Measurements from ENCODE around the gene STX7.

The STX7 gene

GRCh38 chr6:132476688-132477087 is 36.2 kb downstream of the STX7 start:
- DNase-seq (ENCODE audit: low spot score) = no peak

- DNase-seq (ENCODE audit: low spot score) = no peak
Measured at GRCh38 chr6:132475925-132476324, 37.0 kb downstream of the STX7 start.

GRCh38 chr6:132471787-132472186 is 41.1 kb downstream of the STX7 start:
- no peak for DNase-seq (ENCODE audit: low spot score)

DNA sequence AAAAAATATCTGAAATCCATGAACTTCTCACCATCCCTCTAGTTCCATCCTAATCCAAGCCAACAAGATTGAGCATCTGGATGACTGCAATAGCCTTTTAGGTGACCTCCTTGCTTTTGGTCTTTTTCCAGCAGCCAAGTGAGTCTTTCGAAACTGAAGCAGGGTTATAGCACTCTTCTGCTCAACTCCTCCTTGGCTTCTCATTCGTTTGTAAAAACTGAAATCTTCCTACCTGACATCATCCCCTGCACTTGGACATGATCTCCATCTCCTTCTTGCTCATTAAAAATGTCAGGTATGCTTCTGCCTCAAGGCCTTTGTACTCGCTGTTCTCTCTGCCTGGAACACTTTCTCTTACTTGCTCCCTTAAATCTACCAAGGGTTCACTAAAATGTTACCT is 46.0 kb downstream of the STX7 start:
- DNase-seq (ENCODE audit: low spot score) = no peak

DNA sequence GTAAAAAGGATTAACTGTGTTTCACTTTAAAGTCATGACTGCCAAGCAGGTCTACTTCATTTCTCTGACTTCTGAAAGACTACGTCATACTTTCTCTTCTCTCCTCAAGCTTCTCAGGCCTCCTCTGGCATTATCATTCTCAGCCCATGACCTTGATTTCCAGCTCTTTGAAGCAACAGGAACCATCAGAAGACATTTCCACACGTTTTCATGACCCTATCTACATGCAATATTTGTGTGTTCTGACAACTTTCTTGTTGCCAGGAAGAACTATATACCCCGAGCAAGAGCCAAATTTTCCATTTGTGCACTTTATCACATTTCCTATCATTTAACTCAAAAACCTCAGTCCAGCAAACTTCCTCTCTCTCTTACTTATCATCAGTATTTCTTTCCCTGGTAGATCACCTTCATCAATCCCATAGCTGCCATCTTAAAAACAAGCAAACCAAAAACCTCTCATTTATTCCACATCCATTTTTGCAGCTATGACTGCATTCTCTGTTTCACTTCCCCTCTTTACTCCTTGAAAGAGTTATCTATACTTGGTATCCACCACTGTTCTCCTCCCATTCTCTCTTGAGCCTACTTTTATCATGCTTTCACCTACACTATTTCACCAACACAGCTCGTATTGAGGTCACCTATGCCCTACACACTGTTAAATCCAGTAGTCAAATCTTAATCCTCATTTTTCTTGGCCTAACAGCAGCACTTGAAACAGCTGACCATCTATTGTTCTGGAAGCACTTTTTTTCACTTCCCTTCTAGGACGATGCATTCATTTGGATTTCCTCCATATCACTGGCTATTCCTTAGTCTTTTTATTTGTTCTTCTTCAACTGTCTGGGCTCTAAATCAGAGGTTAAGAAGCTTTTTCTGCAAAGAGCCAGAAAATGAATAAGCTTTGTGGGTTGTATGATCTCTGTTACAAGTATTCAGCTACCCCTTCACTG is 47.1 kb downstream of the STX7 start:
- DNase-seq (ENCODE audit: low spot score) = no peak

GRCh38 chr6:132464538-132465256 is 48.2 kb downstream of the STX7 start:
- no peak for DNase-seq (ENCODE audit: low spot score)

DNA sequence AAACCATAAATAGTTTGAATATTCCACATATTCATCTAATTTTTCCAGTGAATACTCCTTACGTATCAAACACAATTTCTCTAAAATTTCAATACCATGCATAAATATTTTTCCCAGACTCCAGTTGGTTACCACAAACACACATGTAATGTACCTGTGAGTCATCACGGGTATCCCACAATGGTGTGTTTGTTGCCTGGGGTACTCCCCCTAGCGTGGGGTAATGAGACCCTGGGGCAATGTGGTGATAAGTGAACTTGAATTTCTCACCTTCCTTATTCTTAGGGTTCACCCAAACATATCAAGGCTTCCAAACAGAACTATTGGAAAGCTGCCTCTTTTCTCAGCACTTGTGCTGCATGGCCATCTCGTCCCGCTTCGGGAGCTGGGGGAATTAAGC is 51.0 kb downstream of the STX7 start:
- no peak for DNase-seq (ENCODE audit: low spot score)

- DNase-seq (ENCODE audit: low spot score) = no peak
Measured at GRCh38 chr6:132459605-132459952, 53.3 kb downstream of the STX7 start.

GRCh38 chr6:132458887-132459604 is 53.9 kb downstream of the STX7 start:
- DNase-seq (ENCODE audit: low spot score) = no peak

GRCh38 chr6:132456700-132457143 is 56.2 kb downstream of the STX7 start:
- peak; percentile 27 for DNase-seq (ENCODE audit: low spot score)

DNA sequence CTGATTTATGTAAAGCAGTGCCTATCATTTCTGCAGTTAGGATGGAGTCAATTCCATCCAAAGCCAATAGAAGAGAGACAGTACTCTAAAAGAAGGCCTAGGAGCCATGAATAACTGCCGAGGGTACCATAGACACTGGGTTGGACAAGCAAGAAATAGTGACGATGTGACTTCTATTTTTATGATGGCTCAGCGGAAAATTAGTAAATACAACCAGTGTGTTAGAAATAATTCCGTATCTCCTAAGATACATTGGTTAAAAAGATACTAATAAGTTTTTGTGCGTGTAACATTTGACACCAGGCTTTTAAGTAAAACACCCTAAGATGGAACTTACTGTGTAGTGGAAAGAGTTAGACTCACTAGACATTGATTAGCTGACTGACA is 66.1 kb downstream of the STX7 start:
- no peak for DNase-seq (ENCODE audit: low spot score)

DNA sequence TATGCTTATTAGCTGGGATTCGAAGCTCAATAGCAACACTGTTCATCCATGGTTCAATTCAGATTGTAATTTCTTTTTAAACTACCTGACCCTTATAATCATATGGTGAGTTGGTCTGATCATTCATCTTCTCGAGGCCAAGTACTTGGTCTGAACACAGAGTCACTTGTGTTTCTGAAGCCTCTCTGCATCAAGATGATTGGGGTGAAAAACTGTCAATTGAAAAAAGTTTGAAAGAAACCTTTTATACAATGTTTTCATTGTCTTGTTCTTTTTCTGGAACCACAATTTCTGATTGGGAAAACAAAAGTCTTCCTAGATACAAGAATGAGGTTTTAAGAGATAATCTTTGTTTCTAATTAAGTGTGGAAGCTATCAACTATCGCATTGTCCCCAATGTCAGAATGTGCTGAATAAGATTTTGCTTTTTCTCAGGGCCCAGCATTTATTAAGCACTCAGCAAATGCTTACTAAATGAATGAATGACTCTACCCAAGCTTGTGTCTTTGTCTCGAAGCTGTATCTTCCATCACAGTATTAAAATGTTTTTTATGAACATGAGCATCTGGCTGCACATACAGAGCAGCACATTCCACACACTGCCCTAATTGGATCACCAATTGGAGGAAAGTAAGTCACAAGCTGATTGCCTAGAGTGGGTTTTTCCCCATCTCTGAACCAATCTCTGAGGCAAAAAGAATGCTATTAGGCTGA is 66.6 kb downstream of the STX7 start:
- DNase-seq (ENCODE audit: low spot score) = peak; percentile 12

GRCh38 chr6:132445201-132445951 is 67.5 kb downstream of the STX7 start:
- DNase-seq (ENCODE audit: low spot score) = no peak

GRCh38 chr6:132443206-132443605 is 69.7 kb downstream of the STX7 start:
- no peak for DNase-seq (ENCODE audit: low spot score)

GRCh38 chr6:132430110-132430509 is 82.8 kb downstream of the STX7 start:
- no peak for DNase-seq (ENCODE audit: low spot score)

DNA sequence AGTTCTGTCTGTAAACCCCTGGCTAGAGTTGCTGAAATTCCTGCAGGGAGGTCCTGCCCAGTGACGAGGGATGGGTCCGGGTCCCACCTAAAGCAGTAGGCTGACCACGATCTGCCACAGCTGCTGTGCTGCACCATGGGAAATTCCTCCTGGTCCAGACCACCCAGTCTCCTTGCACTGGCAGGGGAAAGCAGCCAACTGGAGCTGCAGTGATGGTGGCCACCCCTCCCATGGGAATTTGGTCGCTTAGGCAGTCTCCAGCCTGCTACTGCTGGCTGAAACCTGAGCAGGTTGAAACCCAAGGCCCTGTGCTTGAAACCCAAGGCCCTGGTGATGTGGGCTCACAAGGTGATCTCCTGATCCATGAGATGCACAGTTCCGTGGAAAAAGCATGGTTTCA is 87.7 kb downstream of the STX7 start:
- no peak for DNase-seq (ENCODE audit: low spot score)

DNA sequence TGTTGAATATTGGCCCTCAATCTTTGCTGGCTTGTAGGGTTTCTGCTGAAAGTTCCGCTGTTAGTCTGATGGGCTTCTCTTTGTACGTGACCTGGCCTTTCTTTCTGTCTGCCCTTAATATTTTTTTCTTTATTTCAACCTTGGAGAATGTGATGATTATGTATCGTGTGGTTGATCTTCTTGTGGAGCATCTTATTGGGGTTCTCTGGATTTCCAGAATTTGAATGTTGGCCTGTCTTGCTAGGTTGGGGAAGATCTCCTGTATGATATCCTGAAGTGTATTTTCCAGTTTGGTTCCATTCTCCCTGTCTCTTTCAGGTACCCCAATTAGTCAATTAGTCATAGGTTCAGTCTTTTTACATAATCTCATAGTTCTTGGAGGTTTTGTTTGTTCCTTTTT is 89.1 kb downstream of the STX7 start:
- no peak for DNase-seq (ENCODE audit: low spot score)

DNA sequence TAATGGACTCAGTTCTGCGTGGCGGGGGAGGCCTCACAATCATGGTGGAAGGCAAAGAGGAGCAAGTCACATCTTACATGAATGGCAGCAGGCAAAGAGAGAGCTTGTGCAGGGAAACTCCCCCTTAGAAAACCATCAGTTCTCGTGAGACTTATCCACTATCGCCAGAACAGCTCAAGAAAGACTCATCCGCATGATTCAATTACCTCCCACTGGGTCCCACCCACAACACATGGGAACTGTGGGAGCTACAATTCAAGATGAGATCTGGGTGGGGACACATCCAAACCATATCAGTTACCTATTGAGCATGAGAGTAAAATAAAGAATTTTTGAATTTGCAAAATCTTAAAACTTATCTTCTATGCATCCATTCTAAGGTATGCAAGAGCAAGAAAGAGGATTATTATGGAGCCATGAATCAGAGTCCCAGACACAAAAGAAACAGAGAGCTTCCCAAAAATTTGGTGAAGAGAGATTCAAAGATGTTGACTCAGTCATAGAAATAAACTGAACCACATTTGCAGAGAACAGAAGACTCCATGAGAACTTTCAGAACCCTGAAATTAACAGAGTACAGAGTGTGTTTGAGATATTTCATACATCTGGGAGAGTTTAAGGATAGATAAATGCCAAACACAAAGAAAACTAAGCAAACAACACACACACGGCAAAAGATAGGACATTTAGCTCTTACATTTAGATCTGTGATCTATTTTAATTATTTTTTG is 94.5 kb downstream of the STX7 start:
- DNase-seq (ENCODE audit: low spot score) = no peak

GRCh38 chr6:132414761-132415160 is 98.2 kb downstream of the STX7 start:
- DNase-seq (ENCODE audit: low spot score) = no peak

- DNase-seq (ENCODE audit: low spot score) = no peak
Measured at GRCh38 chr6:132414322-132414721, 98.6 kb downstream of the STX7 start.

DNA sequence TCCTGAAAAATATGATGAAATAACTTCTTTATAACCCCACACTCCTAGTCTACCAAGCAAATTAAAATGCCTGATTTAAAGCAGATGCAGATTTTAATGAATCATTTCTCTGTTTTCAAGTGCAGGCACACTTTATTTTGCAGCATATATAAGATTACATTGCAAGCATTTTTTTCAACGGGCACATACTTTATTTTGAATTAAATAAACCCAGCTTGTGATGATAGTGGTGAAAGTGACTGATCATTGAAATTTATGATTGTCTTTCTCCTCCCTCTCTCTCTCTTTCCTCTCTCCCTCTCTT is 99.5 kb downstream of the STX7 start:
- DNase-seq (ENCODE audit: low spot score) = no peak
